A549 (cell line): Measurements from ENCODE around the gene HGF.

Experiments used
- CTCF ChIP-seq: fragments of >200 bp; sonication (Bioruptor Twin); formaldehyde crosslinking; IDR thresholded peaks from 3 replicates; pipeline ENCODE4 v1.5.1; 2016
- HEYL ChIP-seq: fragments of 250-450 bp; sonication (Bioruptor Pico); IDR thresholded peaks from 2 replicates; pipeline ENCODE4 v1.8.0; 2021; ENCODE audit warnings: mild to moderate bottlenecking, moderate library complexity
- POLR2AphosphoS2 ChIP-seq: conservative IDR thresholded peaks from 2 replicates; pipeline ENCODE4 v1.6.1; 2012; ENCODE audit warnings: low read length, improper control_type of control experiment, inconsistent platforms
- RARB ChIP-seq: fragments of 250-450 bp; sonication (Bioruptor Pico); IDR thresholded peaks from 2 replicates; pipeline ENCODE4 v1.8.0; 2021; ENCODE audit warnings: mild to moderate bottlenecking, moderate library complexity
- ZSCAN20 ChIP-seq: fragments of 250-450 bp; sonication (Bioruptor Pico); IDR thresholded peaks from 2 replicates; pipeline ENCODE4 v1.8.0; 2022; ENCODE audit warnings: mild to moderate bottlenecking, moderate library complexity

GRCh38 chr7:81657551-81657950, 112.3 kb downstream of the HGF start:
- TF ChIP-seq HEYL (CRISPR knock-in tag) (no peak), ZSCAN20 (CRISPR knock-in tag) (no peak), CTCF (no peak), POLR2AphosphoS2 (no peak), RARB (CRISPR knock-in tag) (no peak)
